ENCODE measurements around the gene FOXP1.

GRCh38 chr3:71186801-71187200, 396.7 kb downstream of the FOXP1 start:
- TF ChIP-seq CTCF (IDR thresholded peaks at IDR 0.05), result no peak
- no peak for TF ChIP-seq EZH2 (IDR thresholded peaks at IDR 0.05; ENCODE audit: borderline replicate concordance, insufficient read depth, low read depth, low read length, poor library complexity, severe bottlenecking)

Data from B cell (primary cell).